ENCODE results near the gene RFX8. TPM values are rescaled to one million over a fixed set of nuclear protein-coding genes. Genes with fewer than 3 reads are reported as not detected.

The RFX8 gene
- polyA plus RNA-seq, 2 of the 4 experiments (the other 2 are of a cell fraction) = not detected

- ChIA-PET CTCF (no interaction called here), POLR2A (no interaction called here)
- no peaks in the 10 kb centered on the region for H3K9me3 ChIP-seq
- H3K27ac ChIP-seq = no peak overlapping the region
- FAIRE-seq = no peak
- no peaks in the 10 kb centered on the region for H3K4me1 ChIP-seq
- ATAC-seq = no peak
- 0 out of 3 replicates have a peak overlapping the region, but pooled peaks have one; percentile 12 for H3K4me2 ChIP-seq
- WGBS (ENCODE audit: missing lambda C conversion rate) = 80% methylated on average over 3 of the region's 3 CpGs
- H3K4me3 ChIP-seq = no peak overlapping the region
- no peak for DNase-seq (ENCODE audit: low read depth in 1 of 2, low spot score in 1 of 2)
- TF ChIP-seq RFX5 (IDR thresholded peaks at IDR 0.05) (no peak), CEBPB (IDR thresholded peaks at IDR 0.05) (no peak), ZNF302 (CRISPR knock-in tag; IDR thresholded peaks at IDR 0.05) (no peak), MAX (IDR thresholded peaks at IDR 0.05) (no peak), CTCF (IDR thresholded peaks at IDR 0.05) (no peak), HOXB13 (CRISPR knock-in tag; IDR thresholded peaks at IDR 0.05; ENCODE audit: low read depth) (no peak), ELK1 (IDR thresholded peaks at IDR 0.05; ENCODE audit: low read depth, low read length) (no peak), MYC (IDR thresholded peaks at IDR 0.05; ENCODE audit: borderline replicate concordance, low read length) (no peak), POLR2AphosphoS2 (conservative IDR thresholded peaks at IDR 0.05; ENCODE audit: low read length) (no peak)
These were observed 1.4 kb downstream of the RFX8 start for GRCh38 chr2:101473591-101473910.

- Histone ChIP-seq H3K4me2 (no peak overlapping the region), H3K4me1 (peaks cover 2% of the 10 kb centered on the region), H3K9me3 (no peaks in the 10 kb centered on the region), H3K27ac (no peak overlapping the region), H3K4me3 (no peak overlapping the region)
- WGBS (ENCODE audit: missing lambda C conversion rate) = 63% methylated on average over 4 of the region's 4 CpGs
- no peak for TF ChIP-seq E2F6 (IDR thresholded peaks at IDR 0.05; ENCODE audit: borderline replicate concordance, low read depth)
- no peak for TF ChIP-seq HDAC2 (IDR thresholded peaks at IDR 0.05)
- no peak for TF ChIP-seq MAFK (IDR thresholded peaks at IDR 0.05; ENCODE audit: partially characterized antibody)
- no peak for TF ChIP-seq ZNF302 (CRISPR knock-in tag; IDR thresholded peaks at IDR 0.05)
- no peak for TF ChIP-seq POLR2A (IDR thresholded peaks at IDR 0.05; ENCODE audit: low read length)
- no peak for TF ChIP-seq RCOR1 (IDR thresholded peaks at IDR 0.05; ENCODE audit: low read depth, low read length)
- TF ChIP-seq TFCP2L1 (CRISPR knock-in tag; IDR thresholded peaks at IDR 0.05) = no peak
- no peak for TF ChIP-seq CEBPB (IDR thresholded peaks at IDR 0.05)
- TF ChIP-seq PBX3 (IDR thresholded peaks at IDR 0.05) = no peak
- TF ChIP-seq BCL3 (IDR thresholded peaks at IDR 0.05) = no peak
- TF ChIP-seq ELK1 (IDR thresholded peaks at IDR 0.05; ENCODE audit: low read depth, low read length) = no peak
- TF ChIP-seq ZFP36 (IDR thresholded peaks at IDR 0.05; ENCODE audit: borderline replicate concordance, partially characterized antibody) = no peak
- TF ChIP-seq FOXS1 (CRISPR knock-in tag; IDR thresholded peaks at IDR 0.05) = no peak
- no peak for TF ChIP-seq SMC3 (IDR thresholded peaks at IDR 0.05)
- FAIRE-seq = no peak
- no peak for DNase-seq (ENCODE audit: low read depth in 1 of 2, low spot score in 1 of 2)
- ChIA-PET CTCF (no interaction called here), POLR2A (no interaction called here)
- ATAC-seq = no peak
These were observed 5.0 kb downstream of the RFX8 start for GRCh38 chr2:101469863-101470262.
